SK-N-SH treated with all-trans-retinoic acid at 6 μM for 48 hours (cell line): ENCODE data around the gene EVX1.

Experiments used
- ATAC-seq: fragments of 200-7000 bp; cut with Tn5 transposase; 3 replicates; pipeline ENCODE4 v1.9.1; 2020; ENCODE audit warnings: mild to moderate bottlenecking, moderate library complexity
- ARNTL ChIP-seq: fragments of 450-650 bp; formaldehyde crosslinking; IDR thresholded peaks from 2 replicates; pipeline ENCODE4 v1.5.0; 2020; ENCODE audit warnings: low read depth, mild to moderate bottlenecking, moderate library complexity, borderline replicate concordance
- BACH2 ChIP-seq: fragments of 250-450 bp; sonication (Bioruptor Pico); IDR thresholded peaks from 2 replicates; pipeline ENCODE4 v1.9.0; 2021; ENCODE audit warnings: mild to moderate bottlenecking, borderline replicate concordance
- CSRNP3 ChIP-seq: fragments of 250-450 bp; sonication (Bioruptor Pico); IDR thresholded peaks from 2 replicates; pipeline ENCODE4 v1.5.1; 2021; ENCODE audit warnings: mild to moderate bottlenecking, moderate library complexity
- GLIS3 ChIP-seq: fragments of 250-450 bp; sonication (Bioruptor Pico); IDR thresholded peaks from 2 replicates; pipeline ENCODE4 v1.5.0; 2020; ENCODE audit warnings: mild to moderate bottlenecking, moderate library complexity
- OSR1 ChIP-seq: fragments of 250-450 bp; sonication (Bioruptor Pico); IDR thresholded peaks from 2 replicates; pipeline ENCODE4 v1.8.0; 2022; ENCODE audit warnings: moderate library complexity, mild to moderate bottlenecking, inconsistent platforms
- SNAI2 ChIP-seq: fragments of 250-450 bp; sonication (Bioruptor Pico); IDR thresholded peaks from 2 replicates; pipeline ENCODE4 v1.5.0; 2020; ENCODE audit warnings: mild to moderate bottlenecking, moderate library complexity
- TCF4 ChIP-seq: fragments of 250-450 bp; sonication (Bioruptor Pico); IDR thresholded peaks from 2 replicates; pipeline ENCODE4 v1.8.0; 2021; ENCODE audit warnings: mild to moderate bottlenecking, moderate library complexity, borderline replicate concordance
- TSHZ2 ChIP-seq: fragments of 250-450 bp; sonication (Bioruptor Pico); IDR thresholded peaks from 2 replicates; pipeline ENCODE4 v1.5.0; 2020; ENCODE audit warnings: mild to moderate bottlenecking, moderate library complexity
- ZC3H10 ChIP-seq: fragments of 250-450 bp; sonication (Bioruptor Pico); IDR thresholded peaks from 2 replicates; pipeline ENCODE4 v1.5.1; 2021; ENCODE audit warnings: mild to moderate bottlenecking, moderate library complexity
- ZFP30 ChIP-seq: fragments of 450-650 bp; formaldehyde crosslinking; IDR thresholded peaks from 2 replicates; pipeline ENCODE4 v1.5.0; 2022; ENCODE audit warnings: mild to moderate bottlenecking, moderate library complexity
- ZNF565 ChIP-seq: fragments of 450-650 bp; formaldehyde crosslinking; conservative IDR thresholded peaks from 2 replicates; pipeline ENCODE4 v1.5.0; 2020; ENCODE audit warnings: low read depth, mild to moderate bottlenecking, moderate library complexity
- ZNF8 ChIP-seq: fragments of 450-650 bp; formaldehyde crosslinking; IDR thresholded peaks from 2 replicates; pipeline ENCODE4 v1.5.0; 2020; ENCODE audit warnings: mild to moderate bottlenecking, moderate library complexity
- TF ChIP-seq, protein P1 (sequence below): fragments of 250-450 bp; sonication (Bioruptor Pico); IDR thresholded peaks from 2 replicates; pipeline ENCODE4 v1.8.0; 2020; ENCODE audit warnings: mild to moderate bottlenecking, moderate library complexity, borderline replicate concordance

The EVX1 gene

DNA sequence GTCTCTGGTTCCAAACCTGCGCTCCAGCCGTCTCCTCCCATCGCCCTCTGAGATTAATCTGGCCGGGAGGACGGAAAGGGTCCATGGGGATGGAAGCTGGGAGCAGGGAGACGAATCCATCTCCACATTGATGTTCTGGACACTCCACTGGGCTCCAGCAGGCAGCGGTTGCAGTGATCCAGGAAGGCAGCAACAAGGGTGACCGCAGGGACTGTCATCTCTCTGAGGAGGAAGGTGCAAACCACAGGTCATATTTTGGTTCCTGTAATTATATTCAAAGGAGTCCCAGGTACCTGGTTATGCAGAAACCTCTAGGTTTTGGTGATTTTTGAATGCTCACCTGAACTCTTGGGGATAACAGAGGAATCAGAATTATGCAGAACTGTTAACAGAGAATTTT, 54.8 kb downstream of the EVX1 start:
- ATAC-seq, result no peak

More for the DNA sequence above, 54.8 kb downstream of the EVX1 start:
- TF ChIP-seq, protein P1, sequence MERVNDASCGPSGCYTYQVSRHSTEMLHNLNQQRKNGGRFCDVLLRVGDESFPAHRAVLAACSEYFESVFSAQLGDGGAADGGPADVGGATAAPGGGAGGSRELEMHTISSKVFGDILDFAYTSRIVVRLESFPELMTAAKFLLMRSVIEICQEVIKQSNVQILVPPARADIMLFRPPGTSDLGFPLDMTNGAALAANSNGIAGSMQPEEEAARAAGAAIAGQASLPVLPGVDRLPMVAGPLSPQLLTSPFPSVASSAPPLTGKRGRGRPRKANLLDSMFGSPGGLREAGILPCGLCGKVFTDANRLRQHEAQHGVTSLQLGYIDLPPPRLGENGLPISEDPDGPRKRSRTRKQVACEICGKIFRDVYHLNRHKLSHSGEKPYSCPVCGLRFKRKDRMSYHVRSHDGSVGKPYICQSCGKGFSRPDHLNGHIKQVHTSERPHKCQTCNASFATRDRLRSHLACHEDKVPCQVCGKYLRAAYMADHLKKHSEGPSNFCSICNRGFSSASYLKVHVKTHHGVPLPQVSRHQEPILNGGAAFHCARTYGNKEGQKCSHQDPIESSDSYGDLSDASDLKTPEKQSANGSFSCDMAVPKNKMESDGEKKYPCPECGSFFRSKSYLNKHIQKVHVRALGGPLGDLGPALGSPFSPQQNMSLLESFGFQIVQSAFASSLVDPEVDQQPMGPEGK (CRISPR knock-in tag), result no peak
- TF ChIP-seq TCF4 (CRISPR knock-in tag) (no peak), ZNF8 (CRISPR knock-in tag) (no peak), OSR1 (CRISPR knock-in tag) (no peak), ARNTL (no peak), CSRNP3 (CRISPR knock-in tag) (no peak), SNAI2 (CRISPR knock-in tag) (no peak), ZFP30 (CRISPR knock-in tag) (no peak), BACH2 (no peak), ZNF565 (CRISPR knock-in tag) (no peak), GLIS3 (no peak), TSHZ2 (CRISPR knock-in tag) (no peak), ZC3H10 (CRISPR knock-in tag) (no peak)
- TF ChIP-seq, all 23 proteins: peak for 0
